ENCODE data around the gene SLC51A. TPM values are rescaled to one million over a fixed set of nuclear protein-coding genes. Genes with fewer than 3 reads are reported as not detected.

SLC51A gene
- total and polyA plus RNA-seq, 9 of the 15 experiments (the other 6 are each of a cell fraction or from before 2014, with no cell fraction given), result 0.35 to 0.38 TPM; not detected in 7

DNA sequence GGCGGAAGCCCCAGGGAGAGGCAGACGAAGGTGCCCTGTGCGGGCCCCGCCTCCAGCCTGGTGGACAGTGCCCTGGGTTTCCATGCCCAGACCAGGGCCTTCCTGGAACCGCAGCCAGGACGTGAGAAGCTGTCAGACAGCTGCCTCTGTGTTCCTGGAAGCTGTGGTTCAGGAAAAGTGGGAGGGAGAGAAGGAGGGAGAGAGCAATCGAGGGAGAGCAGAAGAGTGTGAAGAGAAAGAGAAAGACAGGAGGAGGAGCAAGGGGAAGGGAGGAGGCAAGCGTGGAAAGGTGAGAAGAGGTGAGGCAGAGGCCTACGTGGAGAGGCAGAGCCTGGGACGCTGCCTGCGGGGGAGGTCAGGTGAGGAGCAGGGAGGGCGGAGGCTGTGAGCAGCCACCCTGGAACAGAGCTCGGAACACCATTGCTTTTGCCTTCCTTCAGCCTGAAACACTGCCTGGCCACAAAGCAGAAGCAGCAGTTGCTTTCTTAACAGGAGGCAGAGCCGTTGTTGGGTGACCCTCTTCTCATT lies 23.7 kb upstream of the SLC51A start (continued):
- no peak for TF ChIP-seq ZNF431 (CRISPR knock-in tag; IDR thresholded peaks at IDR 0.05)
- no peak for TF ChIP-seq ZNF408 (CRISPR knock-in tag; IDR thresholded peaks at IDR 0.05; ENCODE audit: low read depth)
- no peak for TF ChIP-seq NFE2L1 (tag; IDR thresholded peaks at IDR 0.05; ENCODE audit: borderline replicate concordance, low read depth)
- TF ChIP-seq OTX1 (CRISPR knock-in tag; IDR thresholded peaks at IDR 0.05), result peak; percentile 77; the same call in 1 of the 2 replicates
- TF ChIP-seq, protein P1, sequence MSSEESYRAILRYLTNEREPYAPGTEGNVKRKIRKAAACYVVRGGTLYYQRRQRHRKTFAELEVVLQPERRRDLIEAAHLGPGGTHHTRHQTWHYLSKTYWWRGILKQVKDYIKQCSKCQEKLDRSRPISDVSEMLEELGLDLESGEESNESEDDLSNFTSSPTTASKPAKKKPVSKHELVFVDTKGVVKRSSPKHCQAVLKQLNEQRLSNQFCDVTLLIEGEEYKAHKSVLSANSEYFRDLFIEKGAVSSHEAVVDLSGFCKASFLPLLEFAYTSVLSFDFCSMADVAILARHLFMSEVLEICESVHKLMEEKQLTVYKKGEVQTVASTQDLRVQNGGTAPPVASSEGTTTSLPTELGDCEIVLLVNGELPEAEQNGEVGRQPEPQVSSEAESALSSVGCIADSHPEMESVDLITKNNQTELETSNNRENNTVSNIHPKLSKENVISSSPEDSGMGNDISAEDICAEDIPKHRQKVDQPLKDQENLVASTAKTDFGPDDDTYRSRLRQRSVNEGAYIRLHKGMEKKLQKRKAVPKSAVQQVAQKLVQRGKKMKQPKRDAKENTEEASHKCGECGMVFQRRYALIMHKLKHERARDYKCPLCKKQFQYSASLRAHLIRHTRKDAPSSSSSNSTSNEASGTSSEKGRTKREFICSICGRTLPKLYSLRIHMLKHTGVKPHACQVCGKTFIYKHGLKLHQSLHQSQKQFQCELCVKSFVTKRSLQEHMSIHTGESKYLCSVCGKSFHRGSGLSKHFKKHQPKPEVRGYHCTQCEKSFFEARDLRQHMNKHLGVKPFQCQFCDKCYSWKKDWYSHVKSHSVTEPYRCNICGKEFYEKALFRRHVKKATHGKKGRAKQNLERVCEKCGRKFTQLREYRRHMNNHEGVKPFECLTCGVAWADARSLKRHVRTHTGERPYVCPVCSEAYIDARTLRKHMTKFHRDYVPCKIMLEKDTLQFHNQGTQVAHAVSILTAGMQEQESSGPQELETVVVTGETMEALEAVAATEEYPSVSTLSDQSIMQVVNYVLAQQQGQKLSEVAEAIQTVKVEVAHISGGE (CRISPR knock-in tag; IDR thresholded peaks at IDR 0.05), result no peak
- TF ChIP-seq ELF2 (CRISPR knock-in tag; IDR thresholded peaks at IDR 0.05), result no peak
- TF ChIP-seq FUS (optimal IDR thresholded peaks at IDR 0.05; ENCODE audit: low read depth, low read length), result no peak
- TF ChIP-seq THRAP3 (IDR thresholded peaks at IDR 0.05; ENCODE audit: borderline replicate concordance), result no peak
- TF ChIP-seq MAFK (IDR thresholded peaks at IDR 0.05; ENCODE audit: low read length), result no peak
- TF ChIP-seq MAFF (IDR thresholded peaks at IDR 0.05; ENCODE audit: low read length), result no peak
- TF ChIP-seq ELF4 (CRISPR knock-in tag; IDR thresholded peaks at IDR 0.05), result peak; percentile 92
- TF ChIP-seq EZH2 (IDR thresholded peaks at IDR 0.05; ENCODE audit: borderline replicate concordance, low read depth, low read length), result no peak
- no peak for TF ChIP-seq WHSC1 (IDR thresholded peaks at IDR 0.05; ENCODE audit: low read length)
- TF ChIP-seq CTCF (IDR thresholded peaks at IDR 0.05 in 2 of 3, conservative IDR thresholded peaks at IDR 0.05 in 1 of 3; ENCODE audit: insufficient read depth in 2 of 3, low read depth in 1 of 3, low read length in 3 of 3), result no peak
- TF ChIP-seq IRF2 (CRISPR knock-in tag; IDR thresholded peaks at IDR 0.05), result no peak
- TF ChIP-seq ZNF217 (CRISPR knock-in tag; IDR thresholded peaks at IDR 0.05), result no peak
- TF ChIP-seq RBM14 (IDR thresholded peaks at IDR 0.05; ENCODE audit: borderline replicate concordance, insufficient read depth, low read depth, low read length), result no peak
- TF ChIP-seq MITF (IDR thresholded peaks at IDR 0.05), result no peak
- TF ChIP-seq PHTF2 (CRISPR knock-in tag; IDR thresholded peaks at IDR 0.05), result no peak
- TF ChIP-seq, protein P2, sequence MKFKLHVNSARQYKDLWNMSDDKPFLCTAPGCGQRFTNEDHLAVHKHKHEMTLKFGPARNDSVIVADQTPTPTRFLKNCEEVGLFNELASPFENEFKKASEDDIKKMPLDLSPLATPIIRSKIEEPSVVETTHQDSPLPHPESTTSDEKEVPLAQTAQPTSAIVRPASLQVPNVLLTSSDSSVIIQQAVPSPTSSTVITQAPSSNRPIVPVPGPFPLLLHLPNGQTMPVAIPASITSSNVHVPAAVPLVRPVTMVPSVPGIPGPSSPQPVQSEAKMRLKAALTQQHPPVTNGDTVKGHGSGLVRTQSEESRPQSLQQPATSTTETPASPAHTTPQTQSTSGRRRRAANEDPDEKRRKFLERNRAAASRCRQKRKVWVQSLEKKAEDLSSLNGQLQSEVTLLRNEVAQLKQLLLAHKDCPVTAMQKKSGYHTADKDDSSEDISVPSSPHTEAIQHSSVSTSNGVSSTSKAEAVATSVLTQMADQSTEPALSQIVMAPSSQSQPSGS (CRISPR knock-in tag; IDR thresholded peaks at IDR 0.05), result no peak
- no peak for TF ChIP-seq TBL1XR1 (IDR thresholded peaks at IDR 0.05; ENCODE audit: low read length in 2 of 2)
- no peak for TF ChIP-seq ZNF239 (CRISPR knock-in tag; IDR thresholded peaks at IDR 0.05)

Measured in K562 (cell line).